Upper lobe of left lung (tissue), 4 donors: ENCODE results near the gene SNX18.

Experiments used
- EP300 ChIP-seq, 4 donors: sonication (generic); formaldehyde crosslinking; IDR thresholded peaks; one replicate each; pipeline ENCODE4 v1.5.1; 2017; ENCODE audit warnings: antibody characterized with exemption in 4 of 4, control low read depth in 2 of 4
- TF ChIP-seq, protein P1 (sequence below), 6 experiments: fragments of 450-650 bp in 4 of 6; fragments of 200-600 bp in 2 of 6; sonication (generic) in 2 of 6; IDR thresholded peaks; one replicate each; pipeline ENCODE4 v1.5.1; 2016 to 2019; ENCODE audit warnings: antibody characterized with exemption in 6 of 6

DNA sequence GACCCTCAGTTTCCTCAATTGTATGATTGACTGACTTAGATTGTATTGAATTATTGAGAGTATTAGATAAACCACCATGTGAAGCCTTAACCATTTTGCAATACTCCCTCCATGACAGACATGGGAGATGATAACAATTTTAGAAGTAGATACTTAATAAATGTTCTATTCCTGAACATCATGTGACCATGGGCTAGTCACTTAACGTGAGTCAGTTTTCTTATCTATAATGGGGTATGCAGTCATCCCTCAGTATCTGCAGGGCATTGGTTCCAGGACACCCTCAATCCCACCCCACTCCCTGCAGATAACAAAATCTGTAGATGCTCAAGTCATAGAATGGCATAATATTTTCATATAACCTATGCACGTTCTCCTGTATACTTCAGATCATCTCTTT lies 31.0 kb downstream of the SNX18 start:
- TF ChIP-seq, protein P1, sequence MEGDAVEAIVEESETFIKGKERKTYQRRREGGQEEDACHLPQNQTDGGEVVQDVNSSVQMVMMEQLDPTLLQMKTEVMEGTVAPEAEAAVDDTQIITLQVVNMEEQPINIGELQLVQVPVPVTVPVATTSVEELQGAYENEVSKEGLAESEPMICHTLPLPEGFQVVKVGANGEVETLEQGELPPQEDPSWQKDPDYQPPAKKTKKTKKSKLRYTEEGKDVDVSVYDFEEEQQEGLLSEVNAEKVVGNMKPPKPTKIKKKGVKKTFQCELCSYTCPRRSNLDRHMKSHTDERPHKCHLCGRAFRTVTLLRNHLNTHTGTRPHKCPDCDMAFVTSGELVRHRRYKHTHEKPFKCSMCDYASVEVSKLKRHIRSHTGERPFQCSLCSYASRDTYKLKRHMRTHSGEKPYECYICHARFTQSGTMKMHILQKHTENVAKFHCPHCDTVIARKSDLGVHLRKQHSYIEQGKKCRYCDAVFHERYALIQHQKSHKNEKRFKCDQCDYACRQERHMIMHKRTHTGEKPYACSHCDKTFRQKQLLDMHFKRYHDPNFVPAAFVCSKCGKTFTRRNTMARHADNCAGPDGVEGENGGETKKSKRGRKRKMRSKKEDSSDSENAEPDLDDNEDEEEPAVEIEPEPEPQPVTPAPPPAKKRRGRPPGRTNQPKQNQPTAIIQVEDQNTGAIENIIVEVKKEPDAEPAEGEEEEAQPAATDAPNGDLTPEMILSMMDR (IDR thresholded peaks at IDR 0.05) = no peak
- no peak for TF ChIP-seq EP300 (IDR thresholded peaks at IDR 0.05)
